PC-9 (cell line): ENCODE results near the gene AOPEP. TPM values are rescaled to one million over a fixed set of nuclear protein-coding genes. Genes with fewer than 3 reads are reported as not detected.

Experiments used
- BruUV-seq: library from RNA; stranded (reverse); fragments of 400-500 nt; replicated peaks from 2 replicates; lab custom pipeline; 2021; lab: Mats Ljungman, UMichigan
- CTCF ChIA-PET: fragments of 300-600 bp; sonication (Branson Sonifier 250); formaldehyde crosslinking; loops from one replicate; lab custom pipeline; 2022; ENCODE audit warnings: antibody characterized with exemption; lab: Charles Lee
- POLR2A ChIA-PET: fragments of 300-600 bp; sonication (Branson Sonifier 250); formaldehyde crosslinking; loops from one replicate; lab custom pipeline; 2022; ENCODE audit warnings: antibody characterized with exemption; ENCODE audit not compliant: unreplicated experiment; lab: Charles Lee
- DNase-seq, 2 experiments: peaks; one replicate each; pipeline versions ENCODE4 v3.0.0 to v3.0.0-alpha.2; 2015 to 2022; ENCODE audit warnings: mixed read lengths in 1 of 2
- H2AFZ ChIP-seq: fragments of 200-600 bp; sonication (generic); 2 replicates; pipeline ENCODE4 v1.8.1; 2017; ENCODE audit warnings: antibody characterized with exemption
- H3F3A ChIP-seq: fragments of 200-600 bp; sonication (generic); 2 replicates; pipeline ENCODE4 v1.8.1; 2017; ENCODE audit warnings: antibody characterized with exemption, mild to moderate bottlenecking, low read depth; ENCODE audit not compliant: insufficient read depth
- H3K27ac ChIP-seq: fragments of 200-600 bp; sonication (generic); 2 replicates; pipeline ENCODE4 v1.6.1; 2016; ENCODE audit warnings: mixed run types
- H3K27me3 ChIP-seq: fragments of 200-600 bp; sonication (generic); 2 replicates; pipeline ENCODE4 v1.6.1; 2016; ENCODE audit warnings: low read depth, mixed run types; ENCODE audit not compliant: insufficient read depth
- H3K36me3 ChIP-seq: fragments of 200-600 bp; sonication (generic); 2 replicates; pipeline ENCODE4 v1.6.1; 2016; ENCODE audit warnings: low read depth, mixed run types
- H3K4me1 ChIP-seq: fragments of 200-600 bp; sonication (generic); replicated peaks from 2 replicates; pipeline ENCODE4 v1.6.1; 2016; ENCODE audit warnings: mixed run types; ENCODE audit not compliant: insufficient read depth
- H3K4me2 ChIP-seq: fragments of 200-600 bp; sonication (generic); 2 replicates; pipeline ENCODE4 v1.6.1; 2017; ENCODE audit warnings: mixed run types
- H3K4me3 ChIP-seq: fragments of 200-600 bp; sonication (generic); 2 replicates; pipeline ENCODE4 v1.6.1; 2016; ENCODE audit warnings: mixed run types
- H3K79me2 ChIP-seq: fragments of 200-600 bp; sonication (generic); 2 replicates; pipeline ENCODE4 v1.6.1; 2017; ENCODE audit warnings: low read depth, mixed run types
- H3K9me2 ChIP-seq: fragments of 200-600 bp; sonication (generic); 2 replicates; pipeline ENCODE4 v1.8.1; 2017; ENCODE audit warnings: mild to moderate bottlenecking; ENCODE audit not compliant: insufficient read depth
- H3K9me3 ChIP-seq: fragments of 200-600 bp; sonication (generic); 2 replicates; pipeline ENCODE4 v1.8.1; 2016; ENCODE audit warnings: low read depth; ENCODE audit not compliant: insufficient read depth
- H4K20me1 ChIP-seq: fragments of 200-600 bp; sonication (generic); 2 replicates; pipeline ENCODE4 v1.8.1; 2017; ENCODE audit not compliant: insufficient read depth
- CTCF ChIP-seq: fragments of 200-600 bp; sonication (generic); conservative IDR thresholded peaks from 2 replicates; pipeline ENCODE4 v1.6.1; 2017; ENCODE audit warnings: mixed run types, antibody characterized with exemption, mild to moderate bottlenecking, moderate library complexity
- EZH2 ChIP-seq: fragments of 200-600 bp; sonication (generic); IDR thresholded peaks from 2 replicates; pipeline ENCODE4 v1.8.0; 2017; ENCODE audit warnings: antibody characterized with exemption, low read depth
- intact Hi-C: fragments of 100-400 bp; cut with micrococcal nuclease; formaldehyde crosslinking; loops from one replicate; pipeline ENCODE4 v1.10.0; 2022; ENCODE audit not compliant: unreplicated experiment
- total RNA-seq: library from RNA; stranded (reverse); gene quantifications from 2 replicates; pipeline ENCODE4 v1.2.3, GENCODE V29; 2021

The AOPEP gene
- total RNA-seq, 1 experiment from 2014 or later = 90.0 TPM

- no peak for DNase-seq
- Histone ChIP-seq H3K79me2 (no peaks in the 10 kb centered on the region), H3K27me3 (no peaks in the 10 kb centered on the region), H4K20me1 (no peaks in the 10 kb centered on the region), H3K9me3 (no peaks in the 10 kb centered on the region), H3K4me3 (no peak overlapping the region), H3K4me1 (no peaks in the 10 kb centered on the region), H3K9me2 (no peaks in the 10 kb centered on the region), H3F3A (0 out of 2 replicates have a peak, but pooled peaks cover 4% of the 10 kb centered on the region), H3K4me2 (no peak overlapping the region), H3K36me3 (no peaks in the 10 kb centered on the region), H3K27ac (no peak overlapping the region), H2AFZ (no peak overlapping the region)
- intact Hi-C loops = no loop called here
- no TSS peak for BruUV-seq
- TF ChIP-seq EZH2 (no peak), CTCF (no peak)
- POLR2A ChIA-PET = no interaction called here
- CTCF ChIA-PET = no interaction called here
Observed at GRCh38 chr9:94982211-94982610, 255.7 kb downstream of the AOPEP start.

- Histone ChIP-seq H3F3A (0 out of 2 replicates have a peak, but pooled peaks cover 4% of the 10 kb centered on the region), H3K9me2 (no peaks in the 10 kb centered on the region), H3K27me3 (no peaks in the 10 kb centered on the region), H3K9me3 (no peaks in the 10 kb centered on the region), H3K4me1 (no peaks in the 10 kb centered on the region), H3K4me2 (no peak overlapping the region), H3K27ac (no peak overlapping the region), H3K4me3 (no peak overlapping the region), H4K20me1 (no peaks in the 10 kb centered on the region), H2AFZ (no peak overlapping the region), H3K79me2 (no peaks in the 10 kb centered on the region), H3K36me3 (no peaks in the 10 kb centered on the region)
- POLR2A ChIA-PET = no interaction called here
- DNase-seq = no peak
- BruUV-seq = no TSS peak
- CTCF ChIA-PET = no interaction called here
- no peak for TF ChIP-seq EZH2
- TF ChIP-seq CTCF = no peak
- intact Hi-C loops = no loop called here
Observed at GRCh38 chr9:94983552-94983951, 257.1 kb downstream of the AOPEP start.

- Histone ChIP-seq H3K4me3 (no peak overlapping the region), H3K79me2 (no peaks in the 10 kb centered on the region), H3K27me3 (no peaks in the 10 kb centered on the region), H3K4me1 (no peaks in the 10 kb centered on the region), H3K27ac (no peak overlapping the region), H3K4me2 (no peak overlapping the region), H3K9me2 (no peaks in the 10 kb centered on the region), H3K36me3 (no peaks in the 10 kb centered on the region), H3K9me3 (no peaks in the 10 kb centered on the region), H4K20me1 (no peaks in the 10 kb centered on the region), H2AFZ (no peak overlapping the region), H3F3A (0 out of 2 replicates have a peak, but pooled peaks cover 4% of the 10 kb centered on the region)
- TF ChIP-seq EZH2 = no peak
- TF ChIP-seq CTCF = no peak
- POLR2A ChIA-PET = no interaction called here
- intact Hi-C loops = no loop called here
- CTCF ChIA-PET = no interaction called here
- no peak for DNase-seq
- BruUV-seq = no TSS peak
Observed at GRCh38 chr9:94984891-94985476, 258.5 kb downstream of the AOPEP start.
